Right forelimb (tissue), 1 donor: ENCODE measurements around the gene SAFB2.
A peak's percentile ranks its signal among the peaks of the same experiment; 100 is the strongest.

Experiments
- DNase-seq: peaks from one replicate; pipeline ENCODE4 v3.0.0-alpha.2; 2018

The SAFB2 gene

GRCh38 chr19:5622465-5623396 lies at the start of gene SAFB2, which contains the start of gene SAFB:
TSS of gene SAFB2 (minus strand) at chr19:5622776. CDS start at chr19:5622715, 61 bp downstream.
TSS of gene SAFB (plus strand) at chr19:5623083. CDS start at chr19:5623206, 123 bp downstream.
- peak; percentile 99 for DNase-seq

GRCh38 chr19:5671600-5671999 lies 49.0 kb upstream of the SAFB2 start:
- no peak for DNase-seq

- no peak for DNase-seq
These were observed 46.6 kb upstream of the SAFB2 start for GRCh38 chr19:5669212-5669611.

GRCh38 chr19:5667751-5668271 lies 45.2 kb upstream of the SAFB2 start:
- no peak for DNase-seq

- DNase-seq: no peak
These were observed 44.5 kb upstream of the SAFB2 start for GRCh38 chr19:5666921-5667610.

GRCh38 chr19:5665781-5666513 lies 43.4 kb upstream of the SAFB2 start:
- no peak for DNase-seq

GRCh38 chr19:5664515-5664914 lies 41.9 kb upstream of the SAFB2 start:
- no peak for DNase-seq

GRCh38 chr19:5663904-5664303 lies 41.3 kb upstream of the SAFB2 start:
- no peak for DNase-seq

- no peak for DNase-seq
These were observed 38.9 kb upstream of the SAFB2 start for GRCh38 chr19:5661483-5661882.

GRCh38 chr19:5655412-5655811 lies 32.8 kb upstream of the SAFB2 start:
- no peak for DNase-seq

- no peak for DNase-seq
These were observed 32.4 kb upstream of the SAFB2 start for GRCh38 chr19:5654931-5655330.

GRCh38 chr19:5652261-5652660 lies 29.7 kb upstream of the SAFB2 start:
- no peak for DNase-seq

- no peak for DNase-seq
These were observed 28.8 kb upstream of the SAFB2 start for GRCh38 chr19:5651361-5651760.

GRCh38 chr19:5648464-5648863 lies 25.9 kb upstream of the SAFB2 start:
- no peak for DNase-seq

GRCh38 chr19:5646703-5647102 lies 24.1 kb upstream of the SAFB2 start:
- DNase-seq: no peak

GRCh38 chr19:5645409-5645808 lies 22.8 kb upstream of the SAFB2 start:
- no peak for DNase-seq

- no peak for DNase-seq
These were observed 21.5 kb upstream of the SAFB2 start for GRCh38 chr19:5644037-5644436.

- no peak for DNase-seq
These were observed 20.5 kb upstream of the SAFB2 start for GRCh38 chr19:5643060-5643459.

- no peak for DNase-seq
These were observed 19.6 kb upstream of the SAFB2 start for GRCh38 chr19:5642204-5642603.

GRCh38 chr19:5641171-5641570 lies 18.6 kb upstream of the SAFB2 start:
- DNase-seq: no peak

GRCh38 chr19:5637971-5638370 lies 15.4 kb upstream of the SAFB2 start:
- DNase-seq: no peak

GRCh38 chr19:5635427-5635826 lies 12.9 kb upstream of the SAFB2 start:
- no peak for DNase-seq

- no peak for DNase-seq
These were observed 10.1 kb upstream of the SAFB2 start for GRCh38 chr19:5632657-5633056.
